HG03378 (cell line): ENCODE measurements around the gene RNU1-3.
"Not testable (repeated sequence)": the region's sequence is repeated elsewhere in the genome, so short reads cannot be mapped to it uniquely, and the experiment has no call there.

Source experiments
- ATAC-seq: cut with Tn5 transposase; IDR thresholded peaks from one replicate; pipeline ENCODE4 v1.9.1; 2021; ENCODE audit warnings: mild to moderate bottlenecking, moderate library complexity; ENCODE audit not compliant: unreplicated experiment

RNU1-3 gene

DNA sequence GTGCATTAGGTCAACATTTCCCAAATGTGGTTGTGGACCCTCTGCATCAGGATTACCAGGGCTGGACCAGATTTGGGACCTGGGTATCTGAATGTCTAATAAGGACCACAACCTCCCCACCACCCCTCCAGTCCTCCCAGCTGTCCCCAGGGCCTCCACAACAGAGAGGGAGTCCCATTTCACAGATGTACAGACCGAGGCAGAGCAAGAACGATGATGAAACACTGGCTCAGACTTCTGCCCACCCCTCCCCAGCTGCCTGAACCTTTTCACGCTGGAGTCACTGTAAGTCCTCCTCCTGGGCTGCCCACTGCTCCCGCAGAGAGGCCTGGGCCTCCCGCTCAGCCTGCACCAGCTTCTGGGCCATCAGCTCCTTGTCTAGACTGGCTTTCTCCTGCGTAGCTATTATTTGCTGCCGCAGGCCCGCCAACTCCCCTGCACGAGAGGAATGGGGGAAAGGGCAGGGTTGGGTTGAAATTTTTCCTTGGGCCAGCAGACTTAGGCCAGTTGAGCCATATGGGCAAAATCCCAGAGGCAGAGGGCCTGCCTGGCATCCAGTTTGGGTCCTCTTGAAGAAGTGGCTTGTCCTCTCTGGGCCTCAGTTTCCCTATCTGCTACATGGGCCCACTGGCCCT, 45.0 kb downstream of the RNU1-3 start:
- not testable (repeated sequence) for ATAC-seq

DNA sequence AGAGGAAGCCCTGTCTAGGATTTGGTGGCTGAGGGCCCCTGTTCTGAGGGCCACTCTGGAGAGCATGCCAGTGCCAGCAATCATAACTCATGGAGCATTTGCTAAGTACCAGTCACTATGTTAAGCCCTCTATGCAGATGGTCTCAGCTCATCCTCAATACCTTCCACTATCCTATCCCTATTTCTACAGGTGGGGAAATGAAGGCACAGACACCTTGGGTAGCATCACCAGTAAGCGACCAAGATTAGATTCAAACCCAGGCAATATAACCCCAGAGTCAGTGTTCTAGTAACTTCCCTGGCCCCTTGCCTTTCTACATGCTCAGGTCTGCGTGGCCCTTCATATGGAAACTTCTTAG, 45.5 kb downstream of the RNU1-3 start:
- no peak for ATAC-seq

DNA sequence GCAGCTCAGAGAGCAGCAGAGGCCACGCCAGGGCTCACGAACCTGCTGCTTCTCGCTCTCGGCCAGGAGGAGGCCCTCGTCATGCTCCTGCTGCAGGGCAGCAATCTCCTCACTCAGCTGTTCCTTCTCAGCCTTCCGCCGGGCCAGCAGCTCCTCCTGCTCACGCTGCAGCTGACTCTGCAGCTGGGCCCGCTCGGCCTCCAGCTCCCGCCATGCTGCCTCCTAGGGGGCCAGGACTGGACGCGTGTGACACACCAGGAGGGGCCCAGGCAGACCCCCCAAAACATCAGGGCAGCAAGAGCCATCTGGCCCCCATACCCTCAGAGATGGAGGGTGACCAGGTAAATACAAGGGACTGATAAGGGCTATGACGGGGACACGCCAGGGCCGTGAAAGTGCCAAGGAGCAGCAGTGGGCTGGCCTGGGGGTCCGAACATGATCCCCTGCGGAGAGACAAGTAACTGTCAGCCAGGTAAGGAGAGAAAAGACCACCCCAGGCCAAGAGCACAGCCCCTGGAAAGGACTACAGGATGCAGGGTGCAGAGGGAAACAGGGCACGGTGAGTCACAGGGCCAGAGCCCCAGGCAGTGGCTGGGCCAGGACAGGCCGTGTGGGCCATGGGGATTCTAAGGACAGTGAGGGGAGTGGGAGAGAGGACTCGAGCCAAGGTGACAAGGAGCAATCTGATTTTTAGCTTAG, 46.8 kb downstream of the RNU1-3 start:
- ATAC-seq, result not testable (repeated sequence)

DNA sequence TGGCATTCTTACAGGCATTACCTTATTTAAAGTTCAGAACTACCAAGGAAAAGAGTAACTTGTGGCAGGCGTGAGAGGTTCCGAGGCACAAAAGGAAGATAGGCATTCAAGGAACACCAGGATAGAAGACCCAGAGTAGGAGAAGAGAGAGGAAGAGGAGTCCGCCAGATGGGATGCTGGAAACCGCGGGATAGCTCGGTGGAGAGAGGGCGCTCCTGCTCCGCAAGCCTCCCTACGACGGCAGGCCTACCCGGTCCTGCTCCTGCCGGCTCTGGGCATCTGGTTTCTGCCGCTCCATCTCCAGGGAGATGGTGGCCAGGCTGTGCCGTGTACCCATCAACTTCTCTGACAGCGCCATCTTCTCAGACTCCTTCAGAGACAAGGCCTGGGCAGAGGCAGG, 48.0 kb downstream of the RNU1-3 start:
- no peak for ATAC-seq

DNA sequence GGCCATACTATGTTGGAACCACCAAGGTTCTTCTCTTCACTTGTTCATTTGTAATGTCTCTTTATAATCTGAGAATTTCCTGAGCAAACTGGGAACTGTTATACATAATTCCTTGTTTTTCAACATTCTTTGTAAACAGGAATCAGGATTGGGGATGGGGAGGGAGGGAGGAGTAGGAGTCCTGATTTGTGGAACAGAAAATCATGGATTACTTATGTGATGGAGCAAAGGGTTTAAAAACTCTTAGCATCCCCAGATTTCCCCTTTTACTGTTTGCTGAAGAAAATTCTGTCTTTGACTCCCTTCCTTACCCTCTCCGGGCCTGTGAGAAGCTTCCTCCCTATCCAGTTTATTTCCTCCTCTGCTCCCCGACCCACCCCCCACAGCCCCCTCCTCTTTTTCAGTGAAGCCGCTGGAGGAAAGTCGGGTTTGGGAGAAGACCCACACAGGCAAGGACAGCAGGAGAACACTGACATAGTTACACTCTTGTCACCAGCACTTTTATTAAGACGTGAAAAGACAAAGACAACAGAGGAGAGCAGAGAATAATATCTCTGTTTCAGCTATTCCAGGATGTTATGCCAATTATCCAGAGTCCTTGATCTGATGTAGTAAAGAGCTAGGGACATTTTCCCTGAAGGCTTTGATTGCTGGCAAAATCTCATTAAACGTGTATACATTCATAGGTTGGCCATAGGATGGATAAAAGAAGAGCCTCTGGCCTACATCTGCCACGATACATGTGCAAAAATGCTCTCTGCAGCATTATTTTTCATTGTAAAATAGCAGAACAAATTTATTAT, 48.8 kb downstream of the RNU1-3 start:
- no peak for ATAC-seq

DNA sequence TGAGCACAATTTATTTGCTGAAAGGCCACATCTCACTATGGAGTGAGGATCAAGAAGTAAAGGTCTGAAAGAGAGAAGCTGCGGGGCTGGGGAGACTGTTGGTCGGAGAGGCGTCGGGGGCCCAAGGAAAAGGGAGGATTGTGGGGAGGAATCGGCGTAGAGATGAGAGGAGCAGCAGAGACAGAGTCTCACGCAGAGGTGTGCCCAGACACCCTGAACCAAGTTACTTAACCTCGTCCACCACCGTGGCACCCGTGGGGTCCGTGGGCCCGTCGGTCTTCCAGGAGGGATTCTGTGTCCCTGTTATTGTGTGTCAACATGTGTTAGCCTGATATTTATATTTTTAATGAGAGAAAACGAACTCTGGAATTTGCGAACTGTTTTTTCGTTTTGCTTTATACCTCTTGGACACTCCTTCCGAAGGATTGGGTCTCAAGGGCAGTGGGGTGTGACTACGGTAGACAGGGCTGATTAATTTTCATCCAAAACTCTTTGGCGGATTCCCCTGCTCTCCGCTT, 49.6 kb downstream of the RNU1-3 start:
- ATAC-seq, result no peak
